HUES6 (cell line): Measurements from ENCODE around the gene ARHGEF19.
"Not testable (repeated sequence)": the region's sequence is repeated elsewhere in the genome, so short reads cannot be mapped to it uniquely, and the experiment has no call there.

Experiments used
- H3K27ac ChIP-seq: 2 replicates; pipeline ENCODE4 v1.7.0; 2013; ENCODE audit warnings: low read depth, mild to moderate bottlenecking, low read length, inconsistent platforms
- H3K27me3 ChIP-seq: 2 replicates; pipeline ENCODE4 v1.6.1; 2013; ENCODE audit warnings: low read length; ENCODE audit not compliant: control insufficient read depth, insufficient read depth
- H3K36me3 ChIP-seq: 2 replicates; pipeline ENCODE4 v1.6.1; 2013; ENCODE audit warnings: low read length; ENCODE audit not compliant: control insufficient read depth, insufficient read depth
- H3K4me1 ChIP-seq: 2 replicates; pipeline ENCODE4 v1.6.1; 2013; ENCODE audit warnings: low read length; ENCODE audit not compliant: control insufficient read depth, insufficient read depth
- H3K4me3 ChIP-seq: 2 replicates; pipeline ENCODE4 v1.5.1; 2013; ENCODE audit warnings: low read depth, low read length
- H3K9ac ChIP-seq: one replicate; pipeline ENCODE4 v1.6.1; 2013; ENCODE audit warnings: mild to moderate bottlenecking, low read length
- H3K9me3 ChIP-seq: 2 replicates; pipeline ENCODE4 v1.6.1; 2013; ENCODE audit warnings: low read depth, low read length; ENCODE audit not compliant: control insufficient read depth, insufficient read depth

The ARHGEF19 gene

DNA sequence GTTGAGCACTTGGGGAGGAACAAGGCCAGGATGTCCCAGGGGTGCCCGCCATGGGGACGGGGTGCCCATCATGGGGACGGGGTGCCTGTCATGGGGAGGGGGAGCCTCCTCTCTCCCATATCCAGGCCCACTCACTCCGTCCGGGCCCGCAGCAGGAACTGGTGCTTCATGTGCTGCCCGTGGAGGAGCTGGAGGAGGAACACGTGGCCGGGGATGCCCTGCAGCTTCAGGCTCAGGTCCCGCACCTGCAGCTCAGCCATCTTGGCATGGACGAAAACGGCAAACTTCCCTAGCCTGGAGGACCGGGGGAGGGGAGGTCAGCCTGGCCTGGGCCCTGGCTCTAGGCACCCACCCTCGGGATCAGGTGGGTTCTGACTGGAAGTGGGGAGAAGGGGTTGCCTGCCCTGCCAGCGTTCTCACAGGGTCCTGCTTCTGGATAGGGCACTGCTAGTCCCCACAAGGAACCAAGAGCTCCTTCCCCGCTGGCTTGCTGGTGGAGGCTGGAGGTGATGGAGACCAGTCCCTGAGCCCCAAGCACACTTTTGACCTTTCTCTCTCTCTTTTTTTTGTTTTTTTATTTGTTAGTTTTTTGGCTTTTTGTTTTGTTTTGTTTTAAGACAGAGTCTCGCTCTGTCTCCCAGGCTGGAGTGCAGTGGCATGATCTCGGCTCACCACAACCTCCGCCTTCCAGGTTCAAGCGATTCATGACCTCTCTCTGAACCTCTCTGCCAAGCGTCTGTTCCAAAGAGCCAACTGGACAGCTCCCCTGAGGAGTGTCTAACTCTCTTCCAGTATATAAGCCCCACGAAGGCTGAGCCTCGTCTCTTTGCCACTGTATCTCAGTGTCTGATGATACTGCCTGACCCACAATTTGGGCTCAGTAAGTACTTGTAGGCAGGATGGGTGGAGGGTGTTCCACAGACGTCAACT lies 9.9 kb downstream of the ARHGEF19 start:
- H3K36me3 ChIP-seq, result peaks cover 35% of the 10 kb centered on the region
- H3K27me3 ChIP-seq, result no peaks in the 10 kb centered on the region
- H3K9ac ChIP-seq, result no peak overlapping the region
- no peak overlapping the region for H3K4me3 ChIP-seq
- H3K9me3 ChIP-seq, result no peaks in the 10 kb centered on the region
- peaks cover 14% of the 10 kb centered on the region for H3K4me1 ChIP-seq
- no peak overlapping the region for H3K27ac ChIP-seq

DNA sequence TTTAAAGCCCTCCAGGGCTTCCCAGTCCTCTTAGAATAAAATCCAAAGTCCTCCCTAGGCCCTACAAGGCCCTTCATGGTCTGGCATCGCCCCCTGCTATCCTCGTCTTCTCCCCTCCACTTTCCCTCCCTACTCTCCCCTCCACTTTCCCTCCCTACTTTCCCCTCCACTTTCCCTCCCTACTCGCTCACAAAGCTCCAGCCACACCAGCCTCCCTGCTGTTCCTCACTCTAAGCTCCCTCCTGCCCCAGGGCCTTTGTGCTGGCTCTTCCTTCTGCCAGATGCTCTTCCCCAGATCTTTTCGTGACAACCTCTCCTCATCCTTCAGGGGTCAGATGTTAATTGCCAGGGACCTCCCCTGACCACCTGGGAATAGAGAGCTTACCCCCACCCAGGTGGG lies 12.8 kb downstream of the ARHGEF19 start:
- no peak overlapping the region for H3K4me3 ChIP-seq
- H3K9ac ChIP-seq, result no peak overlapping the region
- no peaks in the 10 kb centered on the region for H3K27me3 ChIP-seq
- no peak overlapping the region for H3K27ac ChIP-seq
- no peaks in the 10 kb centered on the region for H3K4me1 ChIP-seq
- H3K36me3 ChIP-seq, result peaks cover 32% of the 10 kb centered on the region
- H3K9me3 ChIP-seq, result no peaks in the 10 kb centered on the region

DNA sequence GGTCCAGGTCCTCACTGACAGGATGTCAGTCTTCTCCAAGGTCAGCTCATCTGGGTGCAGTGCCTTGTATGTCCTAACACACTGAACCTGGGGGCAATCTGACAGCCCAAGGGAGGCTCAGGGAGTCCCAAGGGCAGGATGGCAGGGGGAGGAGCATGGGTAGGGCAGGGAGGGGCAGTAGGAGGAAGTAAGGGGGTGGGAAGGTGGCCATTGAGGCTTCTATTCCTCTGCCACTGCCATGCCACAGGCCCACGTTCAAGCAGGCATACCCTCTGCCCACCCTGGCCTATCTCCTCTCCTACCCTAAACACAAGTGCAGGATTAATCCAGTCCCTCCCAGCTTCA lies 13.3 kb downstream of the ARHGEF19 start:
- H3K4me3 ChIP-seq, result no peak overlapping the region
- H3K27ac ChIP-seq, result no peak overlapping the region
- no peaks in the 10 kb centered on the region for H3K9me3 ChIP-seq
- no peaks in the 10 kb centered on the region for H3K4me1 ChIP-seq
- no peaks in the 10 kb centered on the region for H3K27me3 ChIP-seq
- H3K36me3 ChIP-seq, result peaks cover 27% of the 10 kb centered on the region
- H3K9ac ChIP-seq, result no peak overlapping the region

DNA sequence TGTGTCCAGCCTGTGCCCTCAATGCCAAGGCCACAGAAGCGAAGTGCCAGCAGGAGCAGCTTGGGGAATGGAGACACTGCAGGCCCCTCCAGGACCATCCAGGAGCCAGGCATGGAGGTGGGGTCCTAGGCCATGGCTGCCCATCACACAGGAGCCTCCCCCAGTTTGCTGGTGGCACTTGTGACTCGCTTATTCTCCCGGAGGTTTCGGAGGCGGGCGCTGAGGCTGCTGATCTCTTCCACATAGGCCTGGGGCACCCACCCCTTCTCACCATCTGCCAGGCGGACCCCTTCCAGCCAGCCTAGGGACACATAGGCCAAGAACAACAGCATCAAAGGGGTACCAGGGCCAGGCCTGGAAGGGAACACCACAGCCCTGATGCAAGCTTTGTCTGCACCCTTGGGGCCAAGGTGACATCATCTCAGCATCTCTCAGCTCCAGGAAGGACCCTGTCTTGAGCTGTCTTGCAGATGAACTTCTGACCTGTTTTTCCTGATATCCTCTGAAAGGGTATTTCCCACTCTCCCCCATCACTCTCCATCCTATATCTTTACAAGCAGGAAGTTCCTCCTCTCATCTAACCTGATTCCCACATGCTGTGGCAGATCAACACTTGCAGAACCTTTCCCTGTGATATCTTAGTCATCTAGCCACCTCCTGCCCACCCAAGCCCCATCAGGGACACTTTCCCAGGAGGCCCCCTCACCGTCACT lies 13.9 kb downstream of the ARHGEF19 start:
- H3K9ac ChIP-seq, result no peak overlapping the region
- no peak overlapping the region for H3K27ac ChIP-seq
- H3K27me3 ChIP-seq, result no peaks in the 10 kb centered on the region

DNA sequence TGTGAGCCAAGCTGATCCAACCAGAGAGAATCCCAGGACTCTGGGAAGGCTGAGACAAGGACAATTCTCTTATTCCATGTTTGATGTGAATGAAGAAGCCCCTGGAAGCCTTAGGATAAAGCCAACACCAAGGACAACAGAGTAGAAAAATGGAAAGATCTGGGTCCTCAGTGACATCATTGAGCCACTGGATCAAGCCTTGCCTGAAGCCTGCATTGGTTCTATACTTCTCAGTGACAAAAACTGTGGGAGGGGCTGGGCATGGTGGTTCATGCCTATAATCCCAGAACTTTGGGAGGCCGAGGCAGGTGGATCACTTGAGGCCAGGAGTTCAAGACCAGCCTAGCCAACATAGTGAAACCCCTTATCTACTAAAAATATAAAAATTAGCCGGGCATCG lies 15.6 kb downstream of the ARHGEF19 start:
- H3K9ac ChIP-seq, result no peak overlapping the region

More for the DNA sequence above, 13.9 kb downstream of the ARHGEF19 start:
- no peaks in the 10 kb centered on the region for H3K4me1 ChIP-seq
- no peaks in the 10 kb centered on the region for H3K9me3 ChIP-seq
- no peak overlapping the region for H3K4me3 ChIP-seq
- H3K36me3 ChIP-seq, result peaks cover 25% of the 10 kb centered on the region

DNA sequence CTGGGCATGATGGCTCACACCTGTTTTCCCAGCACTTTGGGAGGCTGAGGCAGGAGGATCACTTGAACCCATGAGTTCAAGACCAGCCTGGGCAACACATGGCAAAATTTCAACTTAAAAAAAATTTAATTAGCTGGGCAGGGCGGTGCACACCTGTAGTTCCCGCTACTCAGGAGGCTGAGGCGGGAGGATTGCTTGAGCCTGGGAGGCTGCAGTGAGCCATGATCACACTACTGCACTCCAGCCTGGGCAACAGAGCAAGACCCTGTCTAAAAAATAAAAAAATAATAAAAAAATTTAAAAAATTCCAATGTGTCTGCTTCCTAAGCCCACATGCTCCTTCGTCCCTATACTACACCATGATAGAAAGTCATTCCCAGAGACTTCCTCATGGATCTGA lies 16.3 kb downstream of the ARHGEF19 start:
- peaks cover 14% of the 10 kb centered on the region for H3K36me3 ChIP-seq
- H3K9ac ChIP-seq, H3K4me1 ChIP-seq, H3K4me3 ChIP-seq, H3K27ac ChIP-seq, H3K9me3 ChIP-seq, H3K27me3 ChIP-seq: not testable (repeated sequence)

More for the DNA sequence above, 15.6 kb downstream of the ARHGEF19 start:
- no peak overlapping the region for H3K4me3 ChIP-seq
- H3K9me3 ChIP-seq, result no peaks in the 10 kb centered on the region
- H3K27ac ChIP-seq, result no peak overlapping the region
- H3K4me1 ChIP-seq, result no peaks in the 10 kb centered on the region
- peaks cover 20% of the 10 kb centered on the region for H3K36me3 ChIP-seq
- no peaks in the 10 kb centered on the region for H3K27me3 ChIP-seq

DNA sequence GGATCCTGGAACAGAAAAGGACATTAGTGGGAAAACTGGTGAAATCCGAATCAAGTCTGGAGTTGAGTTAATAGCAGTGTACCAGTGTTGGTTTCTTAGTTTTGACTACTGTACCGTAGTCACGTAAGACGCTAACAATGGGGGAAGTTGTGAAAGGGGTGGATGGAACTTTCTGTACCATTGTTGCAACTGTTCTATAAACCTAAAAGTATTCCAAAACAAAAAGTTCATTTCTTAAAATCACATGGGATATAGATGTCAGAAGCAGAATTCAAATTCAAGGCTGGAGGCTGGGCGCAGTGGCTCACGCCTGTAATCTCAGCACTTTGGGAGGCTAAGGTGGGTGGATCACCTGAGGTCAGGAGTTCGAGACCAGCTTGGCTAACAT lies 16.9 kb downstream of the ARHGEF19 start:
- no peak overlapping the region for H3K27ac ChIP-seq
- H3K27me3 ChIP-seq, result no peaks in the 10 kb centered on the region
- H3K9ac ChIP-seq, result no peak overlapping the region
- H3K9me3 ChIP-seq, result no peaks in the 10 kb centered on the region
- H3K4me1 ChIP-seq, result no peaks in the 10 kb centered on the region
- H3K4me3 ChIP-seq, result no peak overlapping the region
- H3K36me3 ChIP-seq, result peaks cover 13% of the 10 kb centered on the region

DNA sequence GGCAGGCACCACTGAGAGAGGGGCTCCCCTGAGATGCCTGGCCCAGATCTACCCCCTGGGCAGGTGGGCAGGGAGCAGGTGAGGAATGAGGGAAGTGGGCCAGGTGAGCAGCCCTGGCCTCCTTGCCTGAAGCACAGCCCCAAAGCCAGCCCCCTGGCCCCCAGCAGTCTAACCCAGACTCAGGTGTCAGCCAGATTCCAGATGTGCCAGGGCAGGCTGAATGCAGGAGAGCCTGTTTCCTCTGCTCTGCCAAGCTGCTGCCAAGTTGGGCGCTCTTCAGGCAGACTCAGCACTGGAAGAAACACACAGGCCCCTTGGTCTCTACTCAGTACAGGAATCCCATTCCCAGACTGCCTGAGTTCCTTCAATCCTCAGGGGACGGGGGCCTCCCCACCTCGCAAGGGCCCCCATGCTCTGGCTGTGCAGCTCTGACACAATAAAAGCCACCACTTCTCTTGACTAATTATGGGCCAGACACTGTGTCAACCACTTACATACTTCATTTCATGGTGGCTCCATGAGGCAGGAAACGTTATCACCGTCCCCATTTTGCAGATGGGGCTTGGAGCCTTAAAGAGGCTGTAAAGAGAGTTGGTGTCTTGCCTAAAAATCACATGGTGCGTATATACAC lies 20.4 kb downstream of the ARHGEF19 start:
- H3K36me3 ChIP-seq, result no peaks in the 10 kb centered on the region
- peaks cover 6% of the 10 kb centered on the region; the same call in 1 of the 2 replicates for H3K4me1 ChIP-seq
- no peaks in the 10 kb centered on the region for H3K27me3 ChIP-seq
- H3K4me3 ChIP-seq, result no peak overlapping the region
- no peaks in the 10 kb centered on the region for H3K9me3 ChIP-seq
- H3K27ac ChIP-seq, result no peak overlapping the region
- H3K9ac ChIP-seq, result no peak overlapping the region

DNA sequence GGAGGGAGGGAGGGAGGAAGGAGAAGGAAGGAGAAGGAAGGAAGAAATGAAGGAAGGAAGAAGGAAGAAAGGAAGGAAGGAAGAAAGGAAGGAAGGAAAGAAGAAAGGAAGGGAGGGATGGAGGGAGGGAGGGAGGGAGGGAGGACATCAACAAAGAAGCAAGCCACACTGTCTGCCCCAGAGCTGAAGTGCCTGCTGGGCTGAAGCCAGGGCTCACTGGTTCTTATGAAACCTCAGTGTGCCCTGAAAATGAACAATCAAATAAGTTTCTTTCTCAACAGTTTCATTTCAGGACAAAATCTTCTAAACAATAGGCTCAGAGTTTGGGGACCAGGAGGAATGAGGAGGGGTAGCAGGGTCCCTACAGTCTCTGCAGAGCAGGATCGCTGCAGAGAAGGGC lies 21.1 kb downstream of the ARHGEF19 start:
- Histone ChIP-seq H3K4me1 (peaks cover 6% of the 10 kb centered on the region; the same call in 1 of the 2 replicates), H3K9me3 (no peaks in the 10 kb centered on the region), H3K4me3 (no peak overlapping the region), H3K36me3 (no peaks in the 10 kb centered on the region), H3K27ac (no peak overlapping the region), H3K27me3 (no peaks in the 10 kb centered on the region), H3K9ac (no peak overlapping the region)

DNA sequence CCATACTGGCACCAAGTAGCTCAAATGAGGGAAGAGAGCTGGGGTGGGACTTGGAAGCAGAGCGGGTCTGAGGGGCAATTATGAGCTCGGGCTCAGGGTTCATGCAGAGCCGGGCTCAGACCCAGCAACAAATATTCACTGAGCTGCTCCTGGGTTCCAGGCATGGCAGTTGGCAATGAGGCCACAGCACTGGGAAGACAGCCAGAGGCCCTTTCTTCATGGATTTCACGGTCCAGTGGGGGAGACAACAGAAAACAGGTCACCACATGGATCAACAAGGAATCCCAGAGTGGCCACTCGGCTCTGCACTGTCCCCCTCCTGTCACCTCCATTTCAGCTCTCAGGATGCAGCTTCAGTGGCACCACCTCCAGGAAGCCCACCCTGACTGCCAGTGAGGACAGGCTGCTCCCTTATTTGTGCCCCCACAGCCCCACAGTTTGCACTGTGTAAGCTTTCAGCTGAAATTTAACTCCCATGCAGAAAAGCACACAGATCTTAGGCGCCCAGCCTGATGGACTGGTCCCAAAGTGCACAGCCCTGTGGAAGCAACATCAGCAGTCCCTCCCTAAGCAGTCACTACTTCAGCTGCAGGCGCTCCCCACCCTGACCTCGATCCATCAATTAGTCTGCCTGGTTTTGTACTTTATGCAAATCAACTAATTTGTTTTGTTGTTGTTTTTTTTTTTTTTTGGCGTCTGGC lies 22.4 kb downstream of the ARHGEF19 start:
- no peak overlapping the region for H3K27ac ChIP-seq
- no peaks in the 10 kb centered on the region for H3K36me3 ChIP-seq
- H3K9ac ChIP-seq, result no peak overlapping the region

More for the DNA sequence above, 22.4 kb downstream of the ARHGEF19 start:
- Histone ChIP-seq H3K4me3 (no peak overlapping the region), H3K4me1 (peaks cover 6% of the 10 kb centered on the region; the same call in 1 of the 2 replicates), H3K27me3 (no peaks in the 10 kb centered on the region), H3K9me3 (no peaks in the 10 kb centered on the region)
